ENCODE measurements around the gene BRPF3. TPM values are rescaled to one million over a fixed set of nuclear protein-coding genes. Genes with fewer than 3 reads are reported as not detected.
A peak's percentile ranks its signal among the peaks of the same experiment; 100 is the strongest.

Gene BRPF3
- polyA plus RNA-seq, result 10 to 100 TPM; 11.5 to 19.2 (median 13.8) TPM

- peak within 1 kb of the TSS; percentile 95 for H3K27ac ChIP-seq (ENCODE audit: low read depth, low read length)
- whole genome bisulfite sequencing, 3 donors, result 0 to 1% (median 0%) methylated on average over 56 to 72 of the region's 79 CpGs
These were observed at the start of gene BRPF3 for GRCh38 chr6:36196113-36196879. BRPF3 (plus strand) TSS chr6:36196744; CDS start chr6:36200323, 3,579 bp downstream.

GRCh38 chr6:36147294-36147693, 49.2 kb upstream of the BRPF3 start:
- 80 to 95% (median 81%) methylated on average over 3 of the region's 3 CpGs for WGBS, 3 donors

GRCh38 chr6:36149476-36149875, 47.1 kb upstream of the BRPF3 start:
- H3K27ac ChIP-seq (ENCODE audit: low read depth, low read length), result no peak overlapping the region

More at GRCh38 chr6:36147294-36147693, 49.2 kb upstream of the BRPF3 start:
- no peak overlapping the region for H3K27ac ChIP-seq (ENCODE audit: low read depth, low read length)

DNA sequence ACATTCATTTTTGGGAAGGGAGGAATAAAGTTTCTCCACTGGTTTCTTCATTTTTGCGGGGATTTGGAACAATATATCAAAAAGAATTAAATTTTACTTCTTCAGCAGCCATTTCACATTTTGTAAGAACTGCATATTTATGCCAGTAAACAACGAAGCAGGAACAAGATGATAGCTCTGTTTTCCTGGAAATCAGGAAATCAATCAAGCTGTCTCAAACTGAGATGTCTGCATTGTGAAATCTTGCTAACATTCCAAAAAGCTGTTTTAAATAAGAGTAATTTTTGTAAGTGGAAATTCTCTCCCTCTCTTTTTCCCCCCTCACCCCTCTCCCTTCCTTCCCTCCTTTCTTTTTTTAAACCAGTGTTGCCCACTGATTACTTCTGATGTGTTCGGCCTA, 46.3 kb upstream of the BRPF3 start:
- WGBS, 3 donors, result 29 to 63% (median 34%) methylated on average over 3 of the region's 3 CpGs

DNA sequence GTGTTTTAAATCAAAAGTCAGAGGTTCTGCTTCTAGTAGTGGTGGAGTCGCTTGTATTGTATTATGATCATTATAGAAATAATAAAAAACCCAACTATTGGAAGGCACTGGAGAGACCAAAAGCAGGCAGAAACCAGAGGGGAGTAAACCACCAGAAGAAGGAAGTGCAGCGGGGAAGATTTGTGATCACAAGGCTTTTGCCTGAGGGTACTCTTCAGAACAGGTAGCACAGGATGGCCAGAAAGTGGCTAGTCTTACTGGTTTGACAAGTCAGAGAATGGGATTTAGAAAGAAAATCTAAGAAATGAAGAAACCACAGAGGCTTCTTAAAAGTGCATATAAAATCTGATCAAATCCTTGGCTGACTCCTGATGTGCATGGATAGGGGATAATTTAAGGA, 42.3 kb upstream of the BRPF3 start:
- 95 to 98% (median 95%) methylated on average over 2 of the region's 2 CpGs for WGBS, 3 donors
- H3K27ac ChIP-seq (ENCODE audit: low read depth, low read length), result no peak overlapping the region

More for the DNA sequence above, 46.3 kb upstream of the BRPF3 start:
- no peak overlapping the region for H3K27ac ChIP-seq (ENCODE audit: low read depth, low read length)

- WGBS, 3 donors, result 93 to 99% (median 93%) methylated on average over 2 of the region's 2 CpGs
- no peak overlapping the region for H3K27ac ChIP-seq (ENCODE audit: low read depth, low read length)
These were observed 40.9 kb upstream of the BRPF3 start for GRCh38 chr6:36155662-36156061.

GRCh38 chr6:36160147-36160760, 36.3 kb upstream of the BRPF3 start:
- WGBS, 3 donors, result 85 to 97% (median 93%) methylated on average over 4 of the region's 4 CpGs
- H3K27ac ChIP-seq (ENCODE audit: low read depth, low read length), result no peak overlapping the region

GRCh38 chr6:36169023-36170007, 27.2 kb upstream of the BRPF3 start:
- WGBS, 3 donors, result 92 to 100% (median 95%) methylated on average over 2 of the region's 2 CpGs

GRCh38 chr6:36170704-36171103, 25.8 kb upstream of the BRPF3 start:
- no peak overlapping the region for H3K27ac ChIP-seq (ENCODE audit: low read depth, low read length)
- 98 to 100% (median 99%) methylated on average over 2 of the region's 2 CpGs for WGBS, 3 donors

More at GRCh38 chr6:36169023-36170007, 27.2 kb upstream of the BRPF3 start:
- H3K27ac ChIP-seq (ENCODE audit: low read depth, low read length), result no peak overlapping the region

DNA sequence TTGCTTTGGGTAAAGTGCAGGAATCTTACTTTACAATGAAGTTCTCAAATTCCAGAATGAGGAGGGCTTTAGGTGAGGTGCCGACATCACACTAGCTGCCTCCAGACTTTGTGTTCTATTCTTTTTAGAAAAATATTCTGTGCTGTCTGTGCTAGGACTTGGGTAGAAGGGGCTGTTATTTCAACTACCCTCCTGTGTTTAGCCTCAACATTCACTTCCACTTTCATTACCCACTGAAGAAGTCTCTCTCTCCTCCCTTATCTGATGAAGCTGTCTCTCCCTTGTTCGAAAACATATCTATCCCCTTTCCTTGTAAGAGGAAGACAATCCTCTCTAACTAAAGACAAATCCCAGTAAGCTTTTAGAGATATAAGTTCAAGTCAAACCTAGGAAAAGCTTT, 25.0 kb upstream of the BRPF3 start:
- 72 to 87% (median 77%) methylated on average over 2 of the region's 2 CpGs for WGBS, 3 donors
- H3K27ac ChIP-seq (ENCODE audit: low read depth, low read length), result no peak overlapping the region

DNA sequence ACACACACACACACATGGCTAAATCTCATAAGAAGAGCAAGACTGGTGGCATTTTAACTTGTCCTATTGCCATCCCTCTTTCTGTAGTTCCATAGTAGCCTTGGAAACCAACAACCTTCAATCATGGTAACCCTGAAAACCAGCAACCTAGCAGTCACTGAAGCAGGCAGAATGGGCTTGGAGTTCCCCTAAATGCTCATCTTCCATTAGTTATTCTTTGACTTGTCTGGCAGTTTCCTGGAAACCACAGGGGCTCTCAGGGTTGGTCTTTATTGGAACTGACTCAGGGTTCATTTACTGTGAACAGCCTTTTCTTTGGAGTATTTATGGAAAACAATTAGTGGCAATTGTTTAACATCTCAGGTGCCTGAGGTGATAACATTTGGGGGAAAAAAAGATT, 19.4 kb upstream of the BRPF3 start:
- H3K27ac ChIP-seq (ENCODE audit: low read depth, low read length), result no peak overlapping the region

DNA sequence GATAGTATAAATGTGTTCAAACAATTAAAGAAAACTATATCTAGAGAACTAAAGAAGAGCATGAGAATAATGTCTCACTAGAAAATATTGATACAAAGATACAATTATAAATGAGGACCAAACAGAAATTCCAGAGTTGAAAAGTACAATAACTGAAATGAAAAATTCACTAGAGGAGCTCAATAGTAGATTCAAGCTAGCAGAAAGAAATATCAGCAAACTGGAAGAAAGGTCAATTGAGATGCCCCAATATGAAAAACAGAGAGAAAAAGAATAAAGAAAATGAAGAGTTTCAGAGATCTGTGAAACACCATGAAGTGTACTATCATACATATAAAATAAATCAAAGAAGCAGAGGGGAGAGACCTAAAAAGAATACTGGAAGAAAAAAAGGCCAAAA, 18.0 kb upstream of the BRPF3 start:
- H3K27ac ChIP-seq (ENCODE audit: low read depth, low read length), result no peak overlapping the region

- 91 to 100% (median 97%) methylated on average over 1 of the region's 1 CpG for WGBS, 3 donors
These were observed 16.4 kb upstream of the BRPF3 start for GRCh38 chr6:36180126-36180525.

GRCh38 chr6:36184311-36184710, 12.2 kb upstream of the BRPF3 start:
- no peak overlapping the region for H3K27ac ChIP-seq (ENCODE audit: low read depth, low read length)

More at GRCh38 chr6:36180126-36180525, 16.4 kb upstream of the BRPF3 start:
- H3K27ac ChIP-seq (ENCODE audit: low read depth, low read length), result no peak overlapping the region

DNA sequence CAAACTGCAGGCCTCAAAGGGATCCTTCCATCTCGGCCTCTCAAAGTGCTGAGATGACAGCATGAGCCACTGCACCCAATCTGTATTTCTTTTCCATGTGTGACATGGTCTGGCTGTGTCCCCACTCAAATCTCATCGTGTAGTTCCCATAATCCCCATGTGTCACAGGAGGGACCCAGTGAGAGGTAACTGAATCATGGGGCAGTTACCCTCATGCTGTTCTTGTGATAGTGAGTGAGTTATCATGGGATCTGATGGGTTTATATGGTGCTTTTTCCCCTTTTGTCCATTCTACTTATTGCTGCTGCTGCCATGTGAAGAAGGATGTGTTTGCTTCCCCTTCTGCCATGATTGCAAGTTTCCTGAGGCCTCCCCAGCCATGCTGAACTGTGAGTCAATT, 10.3 kb upstream of the BRPF3 start:
- 91 to 98% (median 96%) methylated on average over 2 of the region's 2 CpGs for WGBS, 3 donors
- no peak overlapping the region for H3K27ac ChIP-seq (ENCODE audit: low read depth, low read length)

DNA sequence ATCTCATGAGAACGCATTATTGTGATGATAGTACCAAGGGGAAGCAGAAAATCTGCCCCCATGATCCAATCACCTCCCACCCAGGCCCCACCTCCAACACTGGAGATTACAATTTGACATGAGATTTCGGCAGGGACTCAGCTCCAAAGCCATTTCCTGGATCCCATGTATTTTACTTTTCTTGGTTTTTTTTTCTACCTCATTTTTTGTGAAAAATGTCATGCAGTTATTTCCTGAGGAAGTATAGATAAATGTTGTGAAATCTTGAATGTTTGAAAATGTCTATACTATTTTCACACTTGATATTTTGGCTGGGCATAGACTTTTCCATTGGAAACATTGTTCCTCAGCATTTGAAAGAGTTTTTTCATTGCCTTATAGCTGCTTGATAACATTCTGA, 9.1 kb upstream of the BRPF3 start:
- 52 to 91% (median 75%) methylated on average over 2 of the region's 2 CpGs for WGBS, 3 donors

GRCh38 chr6:36195471-36196112, 952 bp upstream of the BRPF3 start:
- WGBS, 3 donors, result 11 to 29% (median 26%) methylated on average over 8 of the region's 8 CpGs
- H3K27ac ChIP-seq (ENCODE audit: low read depth, low read length), result no peak overlapping the region

More for the DNA sequence above, 9.1 kb upstream of the BRPF3 start:
- no peak overlapping the region for H3K27ac ChIP-seq (ENCODE audit: low read depth, low read length)

DNA sequence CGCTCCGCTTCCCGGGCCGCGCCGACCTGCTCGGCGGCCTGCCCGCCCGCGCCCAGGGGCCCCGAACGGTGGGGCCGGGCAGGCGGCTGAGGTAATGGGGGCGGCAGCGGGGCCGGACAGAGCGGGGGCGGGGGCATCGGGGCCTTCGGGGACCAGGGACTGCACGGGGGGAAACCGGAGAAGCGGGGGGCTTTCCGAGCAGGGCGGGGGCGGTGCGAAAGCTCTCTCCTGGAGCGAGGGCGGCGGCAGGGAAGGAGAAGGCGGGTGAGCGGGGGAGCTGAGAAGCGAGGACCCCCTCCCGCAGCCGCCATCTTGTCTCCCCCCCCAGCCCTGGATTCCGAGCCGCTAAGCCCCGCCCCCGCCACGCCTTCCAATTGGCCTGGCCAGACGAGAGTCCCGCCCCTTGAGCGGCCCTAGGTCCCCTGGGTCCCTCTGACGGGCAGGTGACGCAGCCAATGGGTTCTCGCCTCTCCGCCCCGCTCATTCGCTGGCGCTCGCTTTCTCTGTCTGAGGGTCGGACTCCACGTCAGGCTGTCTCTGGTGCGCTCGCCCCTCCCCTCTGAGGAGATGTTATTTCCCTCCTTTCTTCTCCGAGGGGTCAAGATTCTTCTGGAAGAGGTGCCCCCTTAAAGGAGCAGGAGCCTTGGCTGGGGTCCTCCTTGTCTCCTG, 470 bp downstream of the BRPF3 start:
- peak overlapping the region; percentile 95 for H3K27ac ChIP-seq (ENCODE audit: low read depth, low read length)
- 0 to 2% (median 1%) methylated on average over 26 to 58 of the region's 58 CpGs for WGBS, 3 donors

All from adipose tissue (tissue), 3 donors.